ENCODE results near the gene SUCLA2.
"Not testable (repeated sequence)": the region's sequence is repeated elsewhere in the genome, so short reads cannot be mapped to it uniquely, and the experiment has no call there.

SUCLA2 gene

GRCh38 chr13:47997384-47997783 lies 3.7 kb downstream of the SUCLA2 start:
- DNase-seq (ENCODE audit: low read depth in 4 of 4, low spot score in 1 of 4) = no peak

- DNase-seq (ENCODE audit: low read depth in 4 of 4, low spot score in 1 of 4) = no peak
Measured at GRCh38 chr13:47991859-47992258, 9.2 kb downstream of the SUCLA2 start.

GRCh38 chr13:47990920-47991466 lies 10.1 kb downstream of the SUCLA2 start:
- no peak for DNase-seq (ENCODE audit: low read depth in 4 of 4, low spot score in 1 of 4)

- no peak for DNase-seq (ENCODE audit: low read depth in 4 of 4, low spot score in 1 of 4)
Measured at GRCh38 chr13:47990427-47990826, 10.6 kb downstream of the SUCLA2 start.

GRCh38 chr13:47983070-47983469 lies 18.0 kb downstream of the SUCLA2 start:
- DNase-seq (ENCODE audit: low read depth in 4 of 4, low spot score in 1 of 4) = no peak

- no peak for DNase-seq (ENCODE audit: low read depth in 4 of 4, low spot score in 1 of 4)
Measured at GRCh38 chr13:47976325-47976724, 24.7 kb downstream of the SUCLA2 start.

- DNase-seq (ENCODE audit: low read depth in 4 of 4, low spot score in 1 of 4) = no peak
Measured at GRCh38 chr13:47964863-47965262, 36.2 kb downstream of the SUCLA2 start.

GRCh38 chr13:47962237-47962636 lies 38.8 kb downstream of the SUCLA2 start:
- DNase-seq (ENCODE audit: low read depth in 4 of 4, low spot score in 1 of 4) = no peak

GRCh38 chr13:47959468-47960247 lies 41.4 kb downstream of the SUCLA2 start:
- DNase-seq (ENCODE audit: low read depth in 4 of 4, low spot score in 1 of 4) = no peak

GRCh38 chr13:47957073-47957472 lies 44.0 kb downstream of the SUCLA2 start:
- no peak for DNase-seq (ENCODE audit: low read depth in 4 of 4, low spot score in 1 of 4)

GRCh38 chr13:47955836-47956235 lies 45.2 kb downstream of the SUCLA2 start:
- no peak for DNase-seq (ENCODE audit: low read depth in 4 of 4, low spot score in 1 of 4)

GRCh38 chr13:47949799-47950198 lies 51.3 kb downstream of the SUCLA2 start:
- no peak for DNase-seq (ENCODE audit: low read depth in 4 of 4, low spot score in 1 of 4)

GRCh38 chr13:47945738-47946137 lies 55.3 kb downstream of the SUCLA2 start:
- DNase-seq (ENCODE audit: low read depth in 4 of 4, low spot score in 1 of 4) = no peak

- DNase-seq (ENCODE audit: low read depth in 4 of 4, low spot score in 1 of 4) = not testable (repeated sequence)
Measured at GRCh38 chr13:47945146-47945545, 55.9 kb downstream of the SUCLA2 start.

- DNase-seq (ENCODE audit: low read depth in 4 of 4, low spot score in 1 of 4) = no peak
Measured at GRCh38 chr13:47934371-47934770, 66.7 kb downstream of the SUCLA2 start.

- no peak for DNase-seq (ENCODE audit: low read depth in 4 of 4, low spot score in 1 of 4)
Measured at GRCh38 chr13:47932950-47933923, 67.8 kb downstream of the SUCLA2 start.

GRCh38 chr13:47930649-47931165 lies 70.4 kb downstream of the SUCLA2 start:
- DNase-seq (ENCODE audit: low read depth in 4 of 4, low spot score in 1 of 4) = no peak

- DNase-seq (ENCODE audit: low read depth in 4 of 4, low spot score in 1 of 4) = no peak
Measured at GRCh38 chr13:47929156-47929555, 71.9 kb downstream of the SUCLA2 start.

GRCh38 chr13:47917022-47917574 lies 84.0 kb downstream of the SUCLA2 start:
- DNase-seq (ENCODE audit: low read depth in 4 of 4, low spot score in 1 of 4) = no peak

GRCh38 chr13:47908197-47908902 lies 92.7 kb downstream of the SUCLA2 start:
- DNase-seq (ENCODE audit: low read depth in 4 of 4, low spot score in 1 of 4) = no peak

- no peak for DNase-seq (ENCODE audit: low read depth in 4 of 4, low spot score in 1 of 4)
Measured at GRCh38 chr13:47904891-47905290, 96.2 kb downstream of the SUCLA2 start.

Data from stimulated activated CD4-positive, alpha-beta T cell treated with anti-CD3 and anti-CD28 coated beads, Interleukin-1b, Interleukin-23, amount 100 ng/mL, for 24 hours (primary cell).